ENCODE results near the gene SNX9.
"Not testable (repeated sequence)": the region's sequence is repeated elsewhere in the genome, so short reads cannot be mapped to it uniquely, and the experiment has no call there.

SNX9 gene

GRCh38 chr6:157935786-157936185 lies 112.7 kb downstream of the SNX9 start:
- no peak for DNase-seq

- no peak for DNase-seq
Observed at GRCh38 chr6:157937318-157937717, 114.3 kb downstream of the SNX9 start.

GRCh38 chr6:157937916-157938315 lies 114.9 kb downstream of the SNX9 start:
- no peak for DNase-seq

GRCh38 chr6:157940375-157941036 lies 117.5 kb downstream of the SNX9 start:
- not testable (repeated sequence) for DNase-seq

GRCh38 chr6:157941101-157941863 lies 118.2 kb downstream of the SNX9 start:
- DNase-seq, result no peak

GRCh38 chr6:157942351-157942750 lies 119.3 kb downstream of the SNX9 start:
- DNase-seq, result no peak

GRCh38 chr6:157943249-157943963 lies 120.4 kb downstream of the SNX9 start:
- no peak for DNase-seq

- no peak for DNase-seq
Observed at GRCh38 chr6:157943964-157944283, 120.9 kb downstream of the SNX9 start.

- no peak for DNase-seq
Observed at GRCh38 chr6:157944983-157945931, 122.2 kb downstream of the SNX9 start.

GRCh38 chr6:157946053-157946617 lies 123.1 kb downstream of the SNX9 start:
- no peak for DNase-seq

GRCh38 chr6:157946865-157947532 lies 124.0 kb downstream of the SNX9 start:
- DNase-seq, result peak; percentile 6

GRCh38 chr6:157950899-157951298 lies 127.9 kb downstream of the SNX9 start:
- DNase-seq, result not testable (repeated sequence)

- peak; percentile 15 for DNase-seq
Observed at GRCh38 chr6:157951828-157952227, 128.8 kb downstream of the SNX9 start.

- no peak for DNase-seq
Observed at GRCh38 chr6:157952861-157953351, 129.9 kb downstream of the SNX9 start.

- DNase-seq, result peak; percentile 56
Observed at GRCh38 chr6:157953580-157954091, 130.6 kb downstream of the SNX9 start.

GRCh38 chr6:157954150-157955117 lies 131.4 kb downstream of the SNX9 start:
- DNase-seq, result peak; percentile 56

GRCh38 chr6:157955675-157956074 lies 132.6 kb downstream of the SNX9 start:
- no peak for DNase-seq

GRCh38 chr6:157956171-157956730 lies 133.2 kb downstream of the SNX9 start:
- DNase-seq, result no peak

GRCh38 chr6:157959451-157960227 lies 136.6 kb downstream of the SNX9 start:
- no peak for DNase-seq

All from NCI-H510A treated with DMSO at 0.1 percent for 48 hours (cell line).